C1 segment of cervical spinal cord (tissue), 14 donors: ENCODE measurements around the gene CARS2.
"Not testable (repeated sequence)": the region's sequence is repeated elsewhere in the genome, so short reads cannot be mapped to it uniquely, and the experiment has no call there.

ENCODE experiments used
- DNase-seq, 14 donors: peaks; one replicate each; lab custom pipeline; 2025; lab: John Stamatoyannopoulos, UW

Gene CARS2

GRCh38 chr13:110683921-110684320 lies 22.0 kb downstream of the CARS2 start:
- no peak for DNase-seq

GRCh38 chr13:110683203-110683883 lies 22.6 kb downstream of the CARS2 start:
- no peak for DNase-seq

- no peak for DNase-seq
Observed at GRCh38 chr13:110682746-110683145, 23.2 kb downstream of the CARS2 start.

- no peak for DNase-seq
Observed at GRCh38 chr13:110681868-110682550, 23.9 kb downstream of the CARS2 start.

GRCh38 chr13:110680852-110681251 lies 25.1 kb downstream of the CARS2 start:
- DNase-seq: no peak

- peak in 1 of 14 donors; percentile 46 for DNase-seq
Observed at GRCh38 chr13:110677731-110678545, 28.0 kb downstream of the CARS2 start.

- no peak for DNase-seq
Observed at GRCh38 chr13:110676595-110677587, 29.0 kb downstream of the CARS2 start.

GRCh38 chr13:110669814-110670213 lies 36.1 kb downstream of the CARS2 start:
- not testable (repeated sequence) for DNase-seq

- no peak for DNase-seq
Observed at GRCh38 chr13:110669036-110669435, 36.9 kb downstream of the CARS2 start.

- no peak for DNase-seq
Observed at GRCh38 chr13:110666255-110666533, 39.7 kb downstream of the CARS2 start.

GRCh38 chr13:110665491-110666254 lies 40.2 kb downstream of the CARS2 start:
- no peak for DNase-seq

- no peak for DNase-seq
Observed at GRCh38 chr13:110664673-110665072, 41.2 kb downstream of the CARS2 start.

GRCh38 chr13:110664041-110664440 lies 41.9 kb downstream of the CARS2 start:
- DNase-seq: no peak

- no peak for DNase-seq
Observed at GRCh38 chr13:110663491-110663890, 42.4 kb downstream of the CARS2 start.

GRCh38 chr13:110662777-110663443 lies 43.0 kb downstream of the CARS2 start:
- DNase-seq: no peak

GRCh38 chr13:110662091-110662490 lies 43.8 kb downstream of the CARS2 start:
- no peak for DNase-seq

- DNase-seq: no peak
Observed at GRCh38 chr13:110661256-110661655, 44.7 kb downstream of the CARS2 start.

GRCh38 chr13:110658218-110658911 lies 47.6 kb downstream of the CARS2 start:
- DNase-seq: not testable (repeated sequence)

GRCh38 chr13:110657196-110657595 lies 48.7 kb downstream of the CARS2 start:
- no peak for DNase-seq
